ENCODE data around the gene TRIM46.
"Not testable (repeated sequence)": the region's sequence is repeated elsewhere in the genome, so short reads cannot be mapped to it uniquely, and the experiment has no call there.

The TRIM46 gene

GRCh38 chr1:155187456-155187891, 13.8 kb downstream of the TRIM46 start:
- Histone ChIP-seq H3K9me3 (ENCODE audit: severe bottlenecking) (no peaks in the 10 kb centered on the region), H3K27ac (no peak overlapping the region), H3K4me3 (ENCODE audit: low read depth, low read length) (no peak overlapping the region), H3K36me3 (no peaks in the 10 kb centered on the region), H3K27me3 (ENCODE audit: insufficient read depth, low read depth, severe bottlenecking) (no peaks in the 10 kb centered on the region)
- TF ChIP-seq, protein P1, sequence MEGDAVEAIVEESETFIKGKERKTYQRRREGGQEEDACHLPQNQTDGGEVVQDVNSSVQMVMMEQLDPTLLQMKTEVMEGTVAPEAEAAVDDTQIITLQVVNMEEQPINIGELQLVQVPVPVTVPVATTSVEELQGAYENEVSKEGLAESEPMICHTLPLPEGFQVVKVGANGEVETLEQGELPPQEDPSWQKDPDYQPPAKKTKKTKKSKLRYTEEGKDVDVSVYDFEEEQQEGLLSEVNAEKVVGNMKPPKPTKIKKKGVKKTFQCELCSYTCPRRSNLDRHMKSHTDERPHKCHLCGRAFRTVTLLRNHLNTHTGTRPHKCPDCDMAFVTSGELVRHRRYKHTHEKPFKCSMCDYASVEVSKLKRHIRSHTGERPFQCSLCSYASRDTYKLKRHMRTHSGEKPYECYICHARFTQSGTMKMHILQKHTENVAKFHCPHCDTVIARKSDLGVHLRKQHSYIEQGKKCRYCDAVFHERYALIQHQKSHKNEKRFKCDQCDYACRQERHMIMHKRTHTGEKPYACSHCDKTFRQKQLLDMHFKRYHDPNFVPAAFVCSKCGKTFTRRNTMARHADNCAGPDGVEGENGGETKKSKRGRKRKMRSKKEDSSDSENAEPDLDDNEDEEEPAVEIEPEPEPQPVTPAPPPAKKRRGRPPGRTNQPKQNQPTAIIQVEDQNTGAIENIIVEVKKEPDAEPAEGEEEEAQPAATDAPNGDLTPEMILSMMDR (IDR thresholded peaks at IDR 0.05; ENCODE audit: low read depth, low read length): no peak
- DNase-seq: no peak

DNA sequence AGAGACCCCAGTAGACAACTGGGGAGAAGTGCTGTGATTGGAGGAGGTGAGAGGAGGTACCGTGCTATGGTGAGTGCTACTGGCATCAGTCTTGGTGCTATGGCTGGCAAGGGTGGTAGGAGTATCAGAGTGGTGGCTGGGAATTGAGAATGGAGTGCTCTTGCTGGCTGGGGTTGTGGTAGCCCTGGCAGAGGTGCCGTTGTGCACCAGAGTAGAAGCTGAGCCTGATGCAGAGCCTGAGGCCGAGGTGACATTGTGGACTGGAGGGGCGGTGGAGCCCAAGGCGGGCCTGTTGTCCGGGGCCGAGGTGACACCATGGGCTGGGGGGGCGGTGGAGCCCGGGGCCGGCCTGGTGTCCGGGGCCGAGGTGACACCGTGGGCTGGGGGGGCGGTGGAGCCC, 14.6 kb downstream of the TRIM46 start:
- TF ChIP-seq, protein P1 (IDR thresholded peaks at IDR 0.05; ENCODE audit: low read depth, low read length): no peak
- H3K27ac ChIP-seq: no peak overlapping the region
- H3K4me3 ChIP-seq (ENCODE audit: low read depth, low read length): no peak overlapping the region
- H3K27me3 ChIP-seq (ENCODE audit: insufficient read depth, low read depth, severe bottlenecking): no peaks in the 10 kb centered on the region
- no peaks in the 10 kb centered on the region for H3K9me3 ChIP-seq (ENCODE audit: severe bottlenecking)
- DNase-seq: no peak
- no peaks in the 10 kb centered on the region for H3K36me3 ChIP-seq

DNA sequence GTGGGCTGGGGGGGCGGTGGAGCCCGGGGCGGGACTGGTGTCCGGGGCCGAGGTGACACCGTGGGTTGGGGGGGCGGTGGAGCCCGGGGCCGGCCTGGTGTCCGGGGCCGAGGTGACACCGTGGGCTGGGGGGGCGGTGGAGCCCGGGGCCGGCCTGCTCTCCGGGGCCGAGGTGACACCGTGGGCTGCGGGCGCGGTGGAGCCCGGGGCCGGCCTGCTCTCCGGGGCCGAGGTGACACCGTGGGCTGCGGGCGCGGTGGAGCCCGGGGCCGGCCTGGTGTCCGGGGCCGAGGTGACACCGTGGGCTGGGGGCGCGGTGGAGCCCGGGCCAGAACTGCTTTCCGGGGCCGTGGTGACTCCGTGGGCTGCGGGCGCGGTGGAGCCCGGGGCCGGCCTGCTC, 16.3 kb downstream of the TRIM46 start:
- H3K36me3 ChIP-seq; H3K27ac ChIP-seq; H3K9me3 ChIP-seq (ENCODE audit: severe bottlenecking); DNase-seq; H3K27me3 ChIP-seq (ENCODE audit: insufficient read depth, low read depth, severe bottlenecking); H3K4me3 ChIP-seq (ENCODE audit: low read depth, low read length): not testable (repeated sequence)

DNA sequence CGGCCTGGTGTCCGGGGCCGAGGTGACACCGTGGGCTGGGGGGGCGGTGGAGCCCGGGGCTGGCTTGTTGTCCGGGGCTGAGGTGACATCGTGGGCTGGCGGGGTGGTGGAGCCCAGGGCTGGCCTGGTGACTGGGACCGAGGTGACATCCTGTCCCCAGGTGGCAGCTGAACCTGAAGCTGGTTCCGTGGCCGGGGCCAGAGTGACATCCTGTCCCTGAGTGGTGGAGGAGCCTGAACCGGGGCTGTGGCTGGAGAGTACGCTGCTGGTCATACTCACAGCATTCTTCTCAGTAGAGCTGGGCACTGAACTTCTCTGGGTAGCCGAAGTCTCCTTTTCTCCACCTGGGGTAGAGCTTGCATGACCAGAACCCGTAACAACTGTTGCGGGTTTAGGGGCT, 18.3 kb downstream of the TRIM46 start:
- TF ChIP-seq, protein P1 (IDR thresholded peaks at IDR 0.05; ENCODE audit: low read depth, low read length): no peak
- peak; percentile 36 for DNase-seq
- H3K36me3 ChIP-seq: peaks cover 17% of the 10 kb centered on the region
- no peak overlapping the region for H3K4me3 ChIP-seq (ENCODE audit: low read depth, low read length)
- no peaks in the 10 kb centered on the region for H3K9me3 ChIP-seq (ENCODE audit: severe bottlenecking)
- H3K27me3 ChIP-seq (ENCODE audit: insufficient read depth, low read depth, severe bottlenecking): no peaks in the 10 kb centered on the region
- 0 out of 2 replicates have a peak overlapping the region, but pooled peaks have one; percentile 39 for H3K27ac ChIP-seq

DNA sequence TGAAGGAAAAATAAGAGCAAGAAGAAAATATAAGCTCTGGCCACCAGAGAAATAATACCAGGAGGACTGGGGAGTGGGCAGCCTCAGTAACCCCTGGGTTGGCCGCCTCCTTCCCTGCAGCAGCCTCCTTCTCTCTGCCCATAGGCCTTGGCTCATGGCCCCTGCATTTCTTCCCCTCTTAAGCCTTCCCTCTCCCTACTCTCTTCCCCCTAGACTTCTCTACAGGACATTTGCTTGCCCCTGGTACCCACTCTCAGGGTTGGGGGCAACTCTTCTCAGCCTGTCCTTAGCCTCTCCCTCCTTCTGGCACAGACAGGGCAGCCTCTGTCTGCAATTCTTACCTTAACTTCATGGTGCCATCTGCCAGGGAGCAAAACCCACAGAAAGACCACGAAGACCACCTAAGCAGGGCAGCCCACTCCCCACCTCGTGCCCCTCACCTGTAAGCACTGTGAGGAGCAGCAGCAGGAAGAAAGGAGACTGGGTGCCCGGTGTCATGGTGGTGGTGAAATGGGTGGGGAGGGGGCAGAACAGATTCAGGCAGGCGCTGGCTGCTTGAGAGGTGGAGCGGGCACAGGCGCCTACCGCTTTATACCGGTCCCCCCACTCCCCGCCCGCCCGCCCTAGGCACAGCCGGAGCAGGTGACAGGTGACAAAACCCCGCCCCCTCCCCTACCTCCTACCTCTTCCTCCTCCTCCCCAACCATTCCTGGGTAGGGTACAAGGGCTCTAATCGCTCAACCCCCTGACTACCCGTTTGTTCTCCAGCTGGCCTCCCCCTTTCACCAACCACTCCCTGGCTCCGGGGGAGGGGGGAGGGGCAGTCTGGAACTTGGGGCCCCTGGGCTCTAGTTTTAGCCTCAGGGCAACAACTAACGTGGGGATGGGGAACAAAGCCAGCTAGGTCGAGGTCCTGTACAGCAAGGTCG, 19.0 kb downstream of the TRIM46 start:
- TF ChIP-seq, protein P1 (IDR thresholded peaks at IDR 0.05; ENCODE audit: low read depth, low read length): no peak
- peak; percentile 66 for DNase-seq
- peak overlapping the region; percentile 40 for H3K4me3 ChIP-seq (ENCODE audit: low read depth, low read length)
- peaks cover 24% of the 10 kb centered on the region for H3K36me3 ChIP-seq
- H3K9me3 ChIP-seq (ENCODE audit: severe bottlenecking): no peaks in the 10 kb centered on the region
- H3K27ac ChIP-seq: peak overlapping the region; percentile 88
- no peaks in the 10 kb centered on the region for H3K27me3 ChIP-seq (ENCODE audit: insufficient read depth, low read depth, severe bottlenecking)

GRCh38 chr1:155193275-155193990, 19.8 kb downstream of the TRIM46 start:
- Histone ChIP-seq H3K27me3 (ENCODE audit: insufficient read depth, low read depth, severe bottlenecking) (no peaks in the 10 kb centered on the region), H3K27ac (peak overlapping the region; percentile 88), H3K9me3 (ENCODE audit: severe bottlenecking) (no peaks in the 10 kb centered on the region), H3K36me3 (peaks cover 32% of the 10 kb centered on the region), H3K4me3 (ENCODE audit: low read depth, low read length) (peak overlapping the region; percentile 40)
- peak; percentile 99 for DNase-seq
- TF ChIP-seq, protein P1 (IDR thresholded peaks at IDR 0.05; ENCODE audit: low read depth, low read length): peak; percentile 100

GRCh38 chr1:155193991-155194240, 20.3 kb downstream of the TRIM46 start:
- not testable (repeated sequence) for DNase-seq
- H3K27ac ChIP-seq: peak overlapping the region; percentile 88

More at GRCh38 chr1:155193991-155194240, 20.3 kb downstream of the TRIM46 start:
- Histone ChIP-seq H3K36me3 (peaks cover 37% of the 10 kb centered on the region), H3K4me3 (ENCODE audit: low read depth, low read length) (peak overlapping the region; percentile 40)
- H3K9me3 ChIP-seq (ENCODE audit: severe bottlenecking); H3K27me3 ChIP-seq (ENCODE audit: insufficient read depth, low read depth, severe bottlenecking): not testable (repeated sequence)

All from WERI-Rb-1 (cell line).